GM12874 (cell line): ENCODE results near the gene IPO9.

Experiments used
- TF ChIP-seq, protein P1 (sequence below): IDR thresholded peaks from 2 replicates; pipeline ENCODE4 v1.5.1; 2011; ENCODE audit warnings: low read depth, mild to moderate bottlenecking, control low read depth, low read length, moderate library complexity; ENCODE audit not compliant: insufficient read depth

IPO9 gene

DNA sequence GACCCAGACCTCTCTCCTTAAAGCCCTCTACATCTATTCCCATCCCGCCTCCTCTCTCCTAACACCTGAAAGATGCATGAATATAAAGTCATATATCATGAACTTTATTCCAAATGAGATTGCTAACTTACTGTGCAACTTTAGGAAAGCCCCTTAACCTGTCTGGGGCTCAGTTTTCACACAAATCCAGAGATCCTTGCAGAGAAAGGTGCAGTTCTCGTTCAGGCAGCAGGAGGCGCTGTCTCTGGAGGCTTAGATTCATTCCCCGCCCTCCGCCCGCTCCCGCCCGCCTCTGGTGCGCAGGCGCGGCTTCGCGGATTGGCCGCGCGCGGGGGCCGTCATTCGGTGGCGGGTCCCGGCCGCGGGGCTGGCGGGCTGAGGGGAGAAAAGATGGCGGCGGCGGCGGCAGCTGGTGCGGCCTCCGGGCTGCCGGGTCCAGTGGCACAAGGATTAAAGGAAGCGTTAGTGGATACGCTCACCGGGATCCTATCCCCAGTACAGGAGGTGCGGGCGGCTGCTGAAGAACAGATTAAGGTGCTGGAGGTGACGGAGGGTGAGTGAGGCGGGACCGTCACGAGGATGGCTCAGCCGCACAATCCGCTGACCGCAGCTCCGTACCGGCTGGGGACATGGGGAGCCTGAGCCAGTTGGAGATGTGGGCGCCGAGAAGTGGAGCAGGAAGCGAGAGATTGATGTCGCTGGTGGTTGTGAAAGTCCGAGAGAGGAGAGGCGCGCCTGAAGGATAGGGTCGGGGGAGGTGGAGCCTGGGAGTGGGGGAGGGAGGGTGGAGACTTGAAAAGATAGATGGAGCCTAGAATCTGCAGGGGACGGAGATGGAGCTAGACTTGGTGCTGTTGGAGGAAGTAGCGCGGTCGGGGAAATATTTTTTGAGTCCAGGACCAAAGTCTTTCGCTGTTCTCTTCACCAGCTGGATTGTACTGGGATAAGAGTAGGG, at the start of gene IPO9:
Gene IPO9 (plus strand): TSS at position 338 of the 955 bp plus-strand sequence. CDS start 53 bp downstream, at position 391.
- TF ChIP-seq, protein P1, sequence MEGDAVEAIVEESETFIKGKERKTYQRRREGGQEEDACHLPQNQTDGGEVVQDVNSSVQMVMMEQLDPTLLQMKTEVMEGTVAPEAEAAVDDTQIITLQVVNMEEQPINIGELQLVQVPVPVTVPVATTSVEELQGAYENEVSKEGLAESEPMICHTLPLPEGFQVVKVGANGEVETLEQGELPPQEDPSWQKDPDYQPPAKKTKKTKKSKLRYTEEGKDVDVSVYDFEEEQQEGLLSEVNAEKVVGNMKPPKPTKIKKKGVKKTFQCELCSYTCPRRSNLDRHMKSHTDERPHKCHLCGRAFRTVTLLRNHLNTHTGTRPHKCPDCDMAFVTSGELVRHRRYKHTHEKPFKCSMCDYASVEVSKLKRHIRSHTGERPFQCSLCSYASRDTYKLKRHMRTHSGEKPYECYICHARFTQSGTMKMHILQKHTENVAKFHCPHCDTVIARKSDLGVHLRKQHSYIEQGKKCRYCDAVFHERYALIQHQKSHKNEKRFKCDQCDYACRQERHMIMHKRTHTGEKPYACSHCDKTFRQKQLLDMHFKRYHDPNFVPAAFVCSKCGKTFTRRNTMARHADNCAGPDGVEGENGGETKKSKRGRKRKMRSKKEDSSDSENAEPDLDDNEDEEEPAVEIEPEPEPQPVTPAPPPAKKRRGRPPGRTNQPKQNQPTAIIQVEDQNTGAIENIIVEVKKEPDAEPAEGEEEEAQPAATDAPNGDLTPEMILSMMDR = peak; percentile 92

DNA sequence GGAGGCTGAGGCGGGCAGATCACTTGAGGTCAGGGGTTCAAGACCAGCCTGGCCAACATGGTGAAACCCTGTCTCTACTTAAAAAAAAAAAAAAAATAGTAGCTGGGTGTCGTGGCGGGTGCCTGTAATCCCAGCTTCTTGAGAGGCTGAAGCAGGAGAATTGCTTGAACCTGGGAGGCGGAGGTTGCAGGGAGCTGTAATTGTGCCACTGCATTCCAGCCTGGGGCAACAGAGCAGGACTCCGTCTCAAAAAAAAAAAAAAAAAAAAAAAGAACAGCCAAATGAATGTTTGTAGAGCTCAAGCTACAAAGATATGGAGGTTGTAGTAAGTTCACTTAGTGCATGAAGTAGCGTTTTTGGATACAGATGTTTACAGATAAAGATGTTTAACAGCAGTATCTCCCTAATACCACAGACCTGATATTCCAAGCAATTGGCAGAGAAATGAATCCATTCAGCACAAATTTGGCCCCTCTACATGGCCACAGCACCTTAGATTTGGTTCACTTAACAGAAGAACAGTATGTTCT, 49.5 kb upstream of the IPO9 start:
- TF ChIP-seq, protein P1 = no peak

DNA sequence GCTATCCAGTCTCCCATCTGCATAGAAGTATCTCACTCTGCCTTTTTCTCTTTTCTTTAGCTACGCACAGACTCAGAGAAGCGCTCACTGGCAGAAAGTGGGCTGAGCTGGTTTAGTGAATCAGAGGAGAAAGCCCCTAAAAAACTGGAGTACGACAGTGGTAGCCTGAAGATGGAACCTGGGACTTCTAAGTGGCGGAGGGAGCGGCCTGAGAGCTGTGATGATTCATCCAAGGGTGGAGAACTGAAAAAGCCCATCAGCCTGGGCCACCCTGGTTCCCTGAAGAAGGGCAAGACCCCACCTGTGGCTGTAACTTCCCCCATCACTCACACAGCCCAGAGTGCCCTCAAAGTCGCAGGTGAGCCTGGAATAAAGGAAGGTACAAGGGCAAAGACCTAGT, 48.0 kb upstream of the IPO9 start:
- TF ChIP-seq, protein P1 = no peak

DNA sequence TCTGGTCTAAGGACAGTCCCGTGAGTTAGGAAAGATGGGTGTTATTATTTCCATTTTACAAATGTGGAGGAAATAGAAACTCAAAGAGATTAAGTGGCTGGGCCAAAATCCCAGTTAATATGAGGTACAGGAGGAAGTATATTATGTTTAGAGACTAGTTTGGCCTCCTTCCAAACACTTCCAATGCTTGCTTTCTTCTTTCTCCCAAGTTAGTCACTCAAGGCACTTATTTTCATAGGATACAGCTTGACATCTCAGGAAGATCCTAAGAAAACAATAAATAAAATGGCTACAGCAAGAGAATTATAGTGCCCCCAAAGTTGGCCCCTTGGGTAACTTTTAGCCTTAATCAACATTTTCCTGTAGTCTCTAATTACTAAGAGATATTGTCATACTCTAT, 47.5 kb upstream of the IPO9 start:
- TF ChIP-seq, protein P1 = no peak

DNA sequence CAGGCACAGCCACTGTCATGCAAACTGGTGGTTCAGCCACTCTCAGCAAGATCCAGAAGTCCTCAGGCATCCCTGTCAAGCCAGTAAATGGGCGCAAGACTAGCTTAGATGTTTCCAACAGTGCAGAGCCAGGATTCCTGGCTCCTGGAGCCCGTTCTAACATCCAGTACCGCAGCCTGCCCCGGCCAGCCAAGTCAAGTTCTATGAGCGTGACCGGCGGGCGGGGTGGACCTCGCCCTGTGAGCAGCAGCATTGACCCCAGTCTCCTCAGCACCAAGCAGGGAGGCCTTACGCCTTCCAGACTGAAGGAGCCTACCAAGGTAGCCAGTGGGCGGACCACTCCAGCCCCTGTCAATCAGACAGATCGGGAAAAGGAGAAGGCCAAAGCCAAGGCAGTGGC, 46.6 kb upstream of the IPO9 start:
- TF ChIP-seq, protein P1 = no peak

DNA sequence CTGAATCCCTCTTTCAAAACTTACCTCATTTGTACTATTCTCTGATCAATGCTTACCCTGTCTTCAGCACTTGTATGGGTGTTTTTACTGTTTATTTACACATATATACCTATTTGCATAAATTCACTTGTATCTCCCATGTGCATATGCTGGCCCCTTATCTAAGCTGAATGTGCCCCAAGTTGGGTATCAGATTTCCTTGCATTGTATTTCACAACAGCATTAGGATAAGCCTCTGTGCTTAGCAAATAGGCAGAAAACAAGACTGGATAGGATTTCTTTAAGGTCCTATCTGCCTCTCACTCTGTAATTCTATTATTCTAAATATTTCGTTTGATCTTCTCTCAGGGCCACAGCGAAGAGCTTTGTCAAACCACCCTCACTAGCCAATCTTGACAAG, 45.9 kb upstream of the IPO9 start:
- TF ChIP-seq, protein P1 = no peak

DNA sequence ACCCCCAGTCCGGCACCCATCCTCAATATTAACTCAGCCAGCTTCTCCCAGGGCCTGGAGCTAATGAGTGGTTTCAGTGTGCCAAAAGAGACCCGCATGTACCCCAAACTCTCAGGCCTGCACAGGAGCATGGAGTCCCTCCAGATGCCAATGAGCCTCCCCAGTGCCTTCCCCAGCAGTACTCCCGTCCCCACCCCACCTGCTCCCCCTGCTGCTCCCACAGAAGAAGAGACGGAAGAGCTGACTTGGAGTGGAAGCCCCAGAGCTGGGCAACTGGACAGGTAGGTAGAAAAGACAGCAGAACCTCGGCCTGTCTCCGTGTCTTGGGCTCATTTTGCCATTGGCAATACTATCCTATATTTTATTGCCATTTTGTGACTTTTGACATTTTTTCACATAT, 45.4 kb upstream of the IPO9 start:
- TF ChIP-seq, protein P1 = no peak
